ENCODE results near the gene CCL25.

Gene CCL25

GRCh38 chr19:8064911-8065874, 12.6 kb downstream of the CCL25 start:
- H3K9ac ChIP-seq (ENCODE audit: low read depth, low read length): no peak overlapping the region

GRCh38 chr19:8065875-8066261, 13.3 kb downstream of the CCL25 start:
- peaks cover 7% of the 10 kb centered on the region for H3K9me3 ChIP-seq (ENCODE audit: control insufficient read depth, insufficient read depth, low read length)
- H3K9ac ChIP-seq (ENCODE audit: low read depth, low read length): no peak overlapping the region
- no peaks in the 10 kb centered on the region for H3K36me3 ChIP-seq (ENCODE audit: insufficient read depth, low read length)
- H3K4me1 ChIP-seq (ENCODE audit: insufficient read depth, low read length): no peaks in the 10 kb centered on the region

More at GRCh38 chr19:8064911-8065874, 12.6 kb downstream of the CCL25 start:
- Histone ChIP-seq H3K36me3 (ENCODE audit: insufficient read depth, low read length) (no peaks in the 10 kb centered on the region), H3K9me3 (ENCODE audit: control insufficient read depth, insufficient read depth, low read length) (peaks cover 4% of the 10 kb centered on the region), H3K4me1 (ENCODE audit: insufficient read depth, low read length) (no peaks in the 10 kb centered on the region)

- Histone ChIP-seq H3K36me3 (ENCODE audit: insufficient read depth, low read length) (no peaks in the 10 kb centered on the region), H3K9me3 (ENCODE audit: control insufficient read depth, insufficient read depth, low read length) (peaks cover 10% of the 10 kb centered on the region), H3K4me1 (ENCODE audit: insufficient read depth, low read length) (no peaks in the 10 kb centered on the region), H3K9ac (ENCODE audit: low read depth, low read length) (no peak overlapping the region)
Observed at GRCh38 chr19:8069096-8069973, 16.8 kb downstream of the CCL25 start.

GRCh38 chr19:8071912-8072311, 19.4 kb downstream of the CCL25 start:
- H3K9me3 ChIP-seq (ENCODE audit: control insufficient read depth, insufficient read depth, low read length): peaks cover 16% of the 10 kb centered on the region
- peaks cover 12% of the 10 kb centered on the region; the same call in 1 of the 2 replicates for H3K36me3 ChIP-seq (ENCODE audit: insufficient read depth, low read length)
- no peaks in the 10 kb centered on the region for H3K4me1 ChIP-seq (ENCODE audit: insufficient read depth, low read length)
- H3K9ac ChIP-seq (ENCODE audit: low read depth, low read length): no peak overlapping the region

- Histone ChIP-seq H3K4me1 (ENCODE audit: insufficient read depth, low read length) (no peaks in the 10 kb centered on the region), H3K9me3 (ENCODE audit: control insufficient read depth, insufficient read depth, low read length) (peaks cover 16% of the 10 kb centered on the region), H3K36me3 (ENCODE audit: insufficient read depth, low read length) (peaks cover 12% of the 10 kb centered on the region; the same call in 1 of the 2 replicates), H3K9ac (ENCODE audit: low read depth, low read length) (no peak overlapping the region)
Observed at GRCh38 chr19:8074501-8074900, 21.9 kb downstream of the CCL25 start.

GRCh38 chr19:8075158-8076074, 22.9 kb downstream of the CCL25 start:
- no peaks in the 10 kb centered on the region for H3K4me1 ChIP-seq (ENCODE audit: insufficient read depth, low read length)
- no peak overlapping the region for H3K9ac ChIP-seq (ENCODE audit: low read depth, low read length)
- H3K36me3 ChIP-seq (ENCODE audit: insufficient read depth, low read length): peaks cover 12% of the 10 kb centered on the region; the same call in 1 of the 2 replicates
- peaks cover 9% of the 10 kb centered on the region for H3K9me3 ChIP-seq (ENCODE audit: control insufficient read depth, insufficient read depth, low read length)

GRCh38 chr19:8079988-8080387, 27.4 kb downstream of the CCL25 start:
- no peaks in the 10 kb centered on the region for H3K9me3 ChIP-seq (ENCODE audit: control insufficient read depth, insufficient read depth, low read length)
- peaks cover 8% of the 10 kb centered on the region; the same call in 1 of the 2 replicates for H3K36me3 ChIP-seq (ENCODE audit: insufficient read depth, low read length)
- H3K9ac ChIP-seq (ENCODE audit: low read depth, low read length): no peak overlapping the region
- H3K4me1 ChIP-seq (ENCODE audit: insufficient read depth, low read length): no peaks in the 10 kb centered on the region; the same call in 1 of the 2 replicates

GRCh38 chr19:8080832-8081231, 28.3 kb downstream of the CCL25 start:
- H3K36me3 ChIP-seq (ENCODE audit: insufficient read depth, low read length): no peaks in the 10 kb centered on the region; the same call in 1 of the 2 replicates
- H3K4me1 ChIP-seq (ENCODE audit: insufficient read depth, low read length): peaks cover 6% of the 10 kb centered on the region; the same call in 1 of the 2 replicates
- H3K9ac ChIP-seq (ENCODE audit: low read depth, low read length): no peak overlapping the region
- H3K9me3 ChIP-seq (ENCODE audit: control insufficient read depth, insufficient read depth, low read length): no peaks in the 10 kb centered on the region

GRCh38 chr19:8081569-8082550, 29.3 kb downstream of the CCL25 start:
- Histone ChIP-seq H3K4me1 (ENCODE audit: insufficient read depth, low read length) (peaks cover 6% of the 10 kb centered on the region; the same call in 1 of the 2 replicates), H3K9me3 (ENCODE audit: control insufficient read depth, insufficient read depth, low read length) (no peaks in the 10 kb centered on the region), H3K9ac (ENCODE audit: low read depth, low read length) (no peak overlapping the region), H3K36me3 (ENCODE audit: insufficient read depth, low read length) (no peaks in the 10 kb centered on the region; the same call in 1 of the 2 replicates)

- Histone ChIP-seq H3K4me1 (ENCODE audit: insufficient read depth, low read length) (peaks cover 6% of the 10 kb centered on the region; the same call in 1 of the 2 replicates), H3K36me3 (ENCODE audit: insufficient read depth, low read length) (no peaks in the 10 kb centered on the region; the same call in 1 of the 2 replicates), H3K9ac (ENCODE audit: low read depth, low read length) (no peak overlapping the region)
Observed at GRCh38 chr19:8083141-8083540, 30.6 kb downstream of the CCL25 start.

GRCh38 chr19:8084152-8084551, 31.6 kb downstream of the CCL25 start:
- H3K9me3 ChIP-seq (ENCODE audit: control insufficient read depth, insufficient read depth, low read length): no peaks in the 10 kb centered on the region
- H3K4me1 ChIP-seq (ENCODE audit: insufficient read depth, low read length): peaks cover 6% of the 10 kb centered on the region; the same call in 1 of the 2 replicates
- H3K9ac ChIP-seq (ENCODE audit: low read depth, low read length): no peak overlapping the region
- H3K36me3 ChIP-seq (ENCODE audit: insufficient read depth, low read length): peaks cover 4% of the 10 kb centered on the region; the same call in 1 of the 2 replicates

More at GRCh38 chr19:8083141-8083540, 30.6 kb downstream of the CCL25 start:
- H3K9me3 ChIP-seq (ENCODE audit: control insufficient read depth, insufficient read depth, low read length): no peaks in the 10 kb centered on the region

GRCh38 chr19:8085598-8086408, 33.2 kb downstream of the CCL25 start:
- H3K9ac ChIP-seq (ENCODE audit: low read depth, low read length): no peak overlapping the region
- peaks cover 4% of the 10 kb centered on the region; the same call in 1 of the 2 replicates for H3K36me3 ChIP-seq (ENCODE audit: insufficient read depth, low read length)
- peaks cover 6% of the 10 kb centered on the region; the same call in 1 of the 2 replicates for H3K4me1 ChIP-seq (ENCODE audit: insufficient read depth, low read length)
- no peaks in the 10 kb centered on the region for H3K9me3 ChIP-seq (ENCODE audit: control insufficient read depth, insufficient read depth, low read length)
